ENCODE data around the gene CPPED1. TPM values are rescaled to one million over a fixed set of nuclear protein-coding genes. Genes with fewer than 3 reads are reported as not detected.

Gene CPPED1
- total RNA-seq, 1 donor from 2014 or later = 6.3 TPM

DNA sequence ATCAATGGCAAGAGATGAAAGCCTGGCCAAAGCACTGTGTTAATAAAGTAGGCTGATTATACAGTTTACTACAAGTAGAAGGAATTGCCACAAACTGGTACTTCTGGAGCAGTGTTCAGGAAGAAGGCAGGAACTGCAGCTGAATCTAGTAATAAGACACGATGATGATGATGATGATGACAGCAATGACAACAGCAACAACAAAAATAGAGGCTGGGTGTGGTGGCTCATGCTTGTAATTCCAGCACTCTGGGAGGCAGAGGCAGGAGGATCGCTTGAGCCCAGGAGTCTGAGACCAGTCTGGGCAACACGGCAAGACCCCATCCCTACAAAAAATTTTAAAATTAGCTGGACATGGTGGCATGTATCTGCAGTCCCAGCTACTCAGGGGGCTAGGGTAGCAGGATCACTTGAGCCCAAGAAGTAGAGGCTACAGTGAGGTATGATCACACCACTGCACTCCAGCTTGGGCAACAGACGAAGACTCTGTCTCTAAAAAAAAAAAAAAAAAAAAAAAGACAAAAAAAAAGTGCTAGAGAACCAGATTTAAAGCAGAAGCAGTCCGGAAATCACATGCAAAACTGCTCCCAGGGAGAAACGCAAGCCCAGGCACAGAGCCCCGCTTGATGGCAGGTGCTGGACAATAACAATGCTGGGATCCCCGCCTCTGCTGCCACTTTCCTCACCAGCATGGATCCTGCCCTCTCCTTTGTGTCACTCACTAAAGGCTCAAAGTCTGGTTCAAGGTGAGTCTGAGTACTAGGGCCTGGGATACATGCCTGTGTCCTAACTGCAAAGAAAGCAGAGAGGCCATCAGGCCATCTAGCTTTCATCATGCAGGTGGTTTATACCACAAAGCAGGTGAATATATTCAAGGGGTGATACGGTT, 44.8 kb downstream of the CPPED1 start:
- no peaks in the 10 kb centered on the region for H3K36me3 ChIP-seq (ENCODE audit: control insufficient read depth in 3 of 3, insufficient read depth in 3 of 3, low read length in 3 of 3)
- H3K4me1 ChIP-seq (ENCODE audit: control insufficient read depth in 3 of 3, insufficient read depth in 3 of 3, low read length in 3 of 3) = no peaks in the 10 kb centered on the region
- no peak overlapping the region for H3K4me3 ChIP-seq (ENCODE audit: low read length in 3 of 3)
- H3K9ac ChIP-seq (ENCODE audit: low read depth in 1 of 3, low read length in 3 of 3) = no peak overlapping the region
- no peaks in the 10 kb centered on the region for H3K27me3 ChIP-seq (ENCODE audit: control insufficient read depth in 3 of 3, insufficient read depth in 3 of 3, low read length in 3 of 3)
- no peak overlapping the region for H3K27ac ChIP-seq (ENCODE audit: low read depth, low read length)
- no peaks in the 10 kb centered on the region for H3K9me3 ChIP-seq (ENCODE audit: control insufficient read depth in 3 of 3, low read length in 3 of 3)

GRCh38 chr16:12758031-12758669, 45.5 kb downstream of the CPPED1 start:
- Histone ChIP-seq H3K27ac (ENCODE audit: low read depth, low read length) (no peak overlapping the region), H3K4me1 (ENCODE audit: control insufficient read depth in 3 of 3, insufficient read depth in 3 of 3, low read length in 3 of 3) (no peaks in the 10 kb centered on the region), H3K9ac (ENCODE audit: low read depth in 1 of 3, low read length in 3 of 3) (no peak overlapping the region), H3K36me3 (ENCODE audit: control insufficient read depth in 3 of 3, insufficient read depth in 3 of 3, low read length in 3 of 3) (no peaks in the 10 kb centered on the region), H3K9me3 (ENCODE audit: control insufficient read depth in 3 of 3, low read length in 3 of 3) (no peaks in the 10 kb centered on the region), H3K4me3 (ENCODE audit: low read length in 3 of 3) (no peak overlapping the region), H3K27me3 (ENCODE audit: control insufficient read depth in 3 of 3, insufficient read depth in 3 of 3, low read length in 3 of 3) (no peaks in the 10 kb centered on the region)

DNA sequence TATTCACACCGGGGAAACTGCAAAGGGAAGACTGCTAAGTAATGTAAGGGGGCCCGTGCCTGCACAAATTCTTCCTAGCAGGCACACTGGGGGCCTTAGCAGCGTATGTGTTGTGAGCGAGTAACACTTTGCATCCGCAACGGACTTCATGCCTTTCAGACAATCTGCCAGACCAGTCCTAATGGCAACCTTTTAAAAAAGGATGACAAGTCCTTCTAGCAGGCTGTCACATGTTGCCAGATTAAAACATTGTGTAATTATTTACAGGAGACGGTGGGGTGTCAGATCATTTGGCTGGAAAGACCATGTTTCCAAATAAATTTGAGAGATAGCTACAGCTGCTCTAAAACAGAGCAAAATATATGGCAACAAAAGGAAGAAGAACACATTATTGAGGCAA, 46.1 kb downstream of the CPPED1 start:
- Histone ChIP-seq H3K9me3 (ENCODE audit: control insufficient read depth in 3 of 3, low read length in 3 of 3) (no peaks in the 10 kb centered on the region), H3K4me1 (ENCODE audit: control insufficient read depth in 3 of 3, insufficient read depth in 3 of 3, low read length in 3 of 3) (no peaks in the 10 kb centered on the region), H3K9ac (ENCODE audit: low read depth in 1 of 3, low read length in 3 of 3) (no peak overlapping the region), H3K36me3 (ENCODE audit: control insufficient read depth in 3 of 3, insufficient read depth in 3 of 3, low read length in 3 of 3) (no peaks in the 10 kb centered on the region), H3K27ac (ENCODE audit: low read depth, low read length) (no peak overlapping the region), H3K27me3 (ENCODE audit: control insufficient read depth in 3 of 3, insufficient read depth in 3 of 3, low read length in 3 of 3) (no peaks in the 10 kb centered on the region), H3K4me3 (ENCODE audit: low read length in 3 of 3) (no peak overlapping the region)

DNA sequence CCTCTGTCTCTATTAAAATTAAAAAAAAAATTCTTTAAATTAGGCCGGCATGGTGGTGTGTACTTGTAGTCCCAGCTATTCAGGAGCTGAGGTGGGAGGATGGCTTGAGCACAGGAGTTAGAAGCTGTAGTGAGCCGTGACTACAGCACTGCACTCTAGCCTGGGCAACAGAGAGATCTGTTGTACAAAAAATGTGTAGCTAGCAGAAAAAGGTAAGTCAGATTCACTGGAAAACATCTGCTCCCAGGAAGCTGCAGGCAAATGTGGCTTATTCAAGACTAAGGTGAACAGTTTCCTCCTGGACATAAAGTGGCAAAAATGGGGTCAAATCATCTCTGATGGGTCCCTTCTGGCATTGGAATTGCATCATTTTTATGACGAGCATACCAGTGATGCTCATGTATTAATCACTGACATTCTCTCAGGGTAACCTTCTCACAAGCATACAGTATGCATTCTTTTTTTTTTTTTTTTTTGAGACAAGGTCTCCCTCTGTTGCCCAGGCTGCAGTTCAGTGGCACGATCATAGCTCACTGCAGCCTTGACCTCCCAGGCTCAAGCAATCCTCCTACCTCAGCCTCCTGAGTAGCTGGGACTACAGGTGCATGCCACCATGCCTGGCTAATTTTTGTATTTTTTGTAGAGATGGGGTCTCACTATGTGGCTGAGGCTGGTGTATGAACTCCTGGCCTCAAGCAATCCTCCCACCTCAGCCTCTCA, 48.7 kb downstream of the CPPED1 start:
- no peaks in the 10 kb centered on the region for H3K4me1 ChIP-seq (ENCODE audit: control insufficient read depth in 3 of 3, insufficient read depth in 3 of 3, low read length in 3 of 3)
- no peaks in the 10 kb centered on the region for H3K36me3 ChIP-seq (ENCODE audit: control insufficient read depth in 3 of 3, insufficient read depth in 3 of 3, low read length in 3 of 3)
- H3K9ac ChIP-seq (ENCODE audit: low read depth in 1 of 3, low read length in 3 of 3) = no peak overlapping the region
- H3K4me3 ChIP-seq (ENCODE audit: low read length in 3 of 3) = no peak overlapping the region
- H3K27ac ChIP-seq (ENCODE audit: low read depth, low read length) = no peak overlapping the region
- no peaks in the 10 kb centered on the region for H3K27me3 ChIP-seq (ENCODE audit: control insufficient read depth in 3 of 3, insufficient read depth in 3 of 3, low read length in 3 of 3)
- H3K9me3 ChIP-seq (ENCODE audit: control insufficient read depth in 3 of 3, low read length in 3 of 3) = no peaks in the 10 kb centered on the region

DNA sequence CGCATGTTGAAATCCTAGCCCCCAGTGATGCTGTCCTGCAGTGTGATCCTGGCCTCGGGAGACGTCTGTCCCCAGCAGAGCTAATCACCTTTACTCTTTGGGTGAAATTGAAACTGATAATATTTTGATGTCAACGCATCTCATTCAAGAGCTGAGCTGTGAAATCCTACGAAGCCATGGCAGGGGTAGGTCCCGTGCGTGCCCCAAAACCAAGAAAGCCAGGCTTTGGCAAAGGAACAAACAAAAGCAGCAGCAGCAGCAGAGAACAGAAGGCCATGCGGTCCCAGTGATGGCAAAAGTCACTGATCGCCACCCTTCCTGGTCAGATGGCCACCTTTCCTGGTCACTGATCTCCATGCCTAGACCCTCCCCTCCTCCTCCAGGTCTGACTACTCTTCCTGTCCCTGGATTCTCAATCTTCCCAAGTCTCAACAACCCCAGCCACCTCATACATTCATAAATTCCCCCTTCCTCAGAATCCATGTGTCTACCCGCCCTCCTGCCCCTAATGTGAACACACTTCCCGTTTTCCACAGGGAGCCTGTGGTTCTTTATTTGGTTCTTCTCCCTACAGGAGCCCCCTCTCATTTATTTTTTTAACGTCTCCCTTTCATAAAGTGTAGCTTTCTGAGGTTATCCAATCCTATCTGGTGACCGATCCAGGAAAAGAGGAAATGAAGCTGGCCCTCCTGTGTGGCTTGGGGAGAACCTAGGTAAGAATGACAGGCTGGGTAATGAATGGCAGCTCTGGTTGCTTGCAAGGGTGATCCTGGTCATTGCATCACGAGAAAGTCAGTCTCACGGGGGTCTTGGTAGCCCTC, 50.3 kb downstream of the CPPED1 start:
- no peaks in the 10 kb centered on the region for H3K9me3 ChIP-seq (ENCODE audit: control insufficient read depth in 3 of 3, low read length in 3 of 3)
- no peak overlapping the region for H3K4me3 ChIP-seq (ENCODE audit: low read length in 3 of 3)
- no peaks in the 10 kb centered on the region for H3K36me3 ChIP-seq (ENCODE audit: control insufficient read depth in 3 of 3, insufficient read depth in 3 of 3, low read length in 3 of 3)
- H3K9ac ChIP-seq (ENCODE audit: low read depth in 1 of 3, low read length in 3 of 3) = no peak overlapping the region
- no peak overlapping the region for H3K27ac ChIP-seq (ENCODE audit: low read depth, low read length)
- no peaks in the 10 kb centered on the region for H3K27me3 ChIP-seq (ENCODE audit: control insufficient read depth in 3 of 3, insufficient read depth in 3 of 3, low read length in 3 of 3)
- H3K4me1 ChIP-seq (ENCODE audit: control insufficient read depth in 3 of 3, insufficient read depth in 3 of 3, low read length in 3 of 3) = no peaks in the 10 kb centered on the region

- Histone ChIP-seq H3K9ac (ENCODE audit: low read depth in 1 of 3, low read length in 3 of 3) (no peak overlapping the region), H3K9me3 (ENCODE audit: control insufficient read depth in 3 of 3, low read length in 3 of 3) (no peaks in the 10 kb centered on the region), H3K27me3 (ENCODE audit: control insufficient read depth in 3 of 3, insufficient read depth in 3 of 3, low read length in 3 of 3) (no peaks in the 10 kb centered on the region), H3K36me3 (ENCODE audit: control insufficient read depth in 3 of 3, insufficient read depth in 3 of 3, low read length in 3 of 3) (no peaks in the 10 kb centered on the region), H3K4me1 (ENCODE audit: control insufficient read depth in 3 of 3, insufficient read depth in 3 of 3, low read length in 3 of 3) (no peaks in the 10 kb centered on the region), H3K27ac (ENCODE audit: low read depth, low read length) (no peak overlapping the region), H3K4me3 (ENCODE audit: low read length in 3 of 3) (no peak overlapping the region)
Measured at GRCh38 chr16:12752159-12752558, 51.5 kb downstream of the CPPED1 start.

GRCh38 chr16:12750554-12750918, 53.2 kb downstream of the CPPED1 start:
- Histone ChIP-seq H3K9ac (ENCODE audit: low read depth in 1 of 3, low read length in 3 of 3) (no peak overlapping the region), H3K9me3 (ENCODE audit: control insufficient read depth in 3 of 3, low read length in 3 of 3) (peaks cover 0 to 3% (median 0%) of the 10 kb centered on the region in 3 donors), H3K36me3 (ENCODE audit: control insufficient read depth in 3 of 3, insufficient read depth in 3 of 3, low read length in 3 of 3) (no peaks in the 10 kb centered on the region)

DNA sequence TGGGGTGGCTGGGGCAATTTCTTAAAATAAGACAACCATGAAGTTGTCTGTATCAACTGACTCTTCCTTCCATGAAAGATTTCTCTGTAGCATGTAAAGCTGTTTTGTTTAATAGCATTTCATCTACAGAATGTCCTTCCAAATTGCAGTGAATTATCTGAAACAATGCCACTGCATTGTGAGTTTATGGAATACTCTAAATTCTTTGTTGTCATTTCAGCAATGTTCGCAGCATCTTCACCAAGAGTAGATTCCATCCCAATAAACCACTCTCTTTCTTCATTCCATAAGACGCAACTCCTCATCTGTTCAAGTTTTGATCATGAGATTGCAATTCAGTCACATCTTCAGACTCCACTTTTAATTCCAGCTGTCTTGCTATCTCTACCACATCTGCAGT, 54.6 kb downstream of the CPPED1 start:
- peaks cover 0 to 4% (median 3%) of the 10 kb centered on the region in 3 donors for H3K9me3 ChIP-seq (ENCODE audit: control insufficient read depth in 3 of 3, low read length in 3 of 3)
- no peak overlapping the region for H3K27ac ChIP-seq (ENCODE audit: low read depth, low read length)
- H3K4me1 ChIP-seq (ENCODE audit: control insufficient read depth in 3 of 3, insufficient read depth in 3 of 3, low read length in 3 of 3) = no peaks in the 10 kb centered on the region
- no peak overlapping the region for H3K9ac ChIP-seq (ENCODE audit: low read depth in 1 of 3, low read length in 3 of 3)
- no peaks in the 10 kb centered on the region for H3K36me3 ChIP-seq (ENCODE audit: control insufficient read depth in 3 of 3, insufficient read depth in 3 of 3, low read length in 3 of 3)
- no peak overlapping the region for H3K4me3 ChIP-seq (ENCODE audit: low read length in 3 of 3)
- H3K27me3 ChIP-seq (ENCODE audit: control insufficient read depth in 3 of 3, insufficient read depth in 3 of 3, low read length in 3 of 3) = no peaks in the 10 kb centered on the region

More at GRCh38 chr16:12750554-12750918, 53.2 kb downstream of the CPPED1 start:
- H3K27ac ChIP-seq (ENCODE audit: low read depth, low read length) = no peak overlapping the region
- H3K4me1 ChIP-seq (ENCODE audit: control insufficient read depth in 3 of 3, insufficient read depth in 3 of 3, low read length in 3 of 3) = no peaks in the 10 kb centered on the region
- H3K4me3 ChIP-seq (ENCODE audit: low read length in 3 of 3) = no peak overlapping the region
- no peaks in the 10 kb centered on the region for H3K27me3 ChIP-seq (ENCODE audit: control insufficient read depth in 3 of 3, insufficient read depth in 3 of 3, low read length in 3 of 3)

DNA sequence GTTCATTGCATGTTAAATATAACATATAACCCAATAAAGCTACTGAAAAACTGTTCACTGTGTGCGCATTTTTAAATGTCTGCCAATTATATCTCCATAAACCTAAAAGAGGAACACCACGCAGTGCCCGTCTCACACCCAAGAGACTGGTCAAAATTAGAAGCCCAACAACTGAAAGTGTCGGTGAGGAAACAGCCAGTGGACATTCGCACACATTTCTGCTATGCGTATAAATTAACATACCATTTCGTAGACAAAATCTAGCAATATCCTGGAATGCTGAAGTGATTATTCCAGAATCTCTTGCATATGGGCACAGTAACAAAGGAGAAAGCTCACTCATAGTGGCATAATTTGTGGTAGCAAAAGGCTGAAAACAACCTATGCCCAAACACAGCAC, 55.9 kb downstream of the CPPED1 start:
- Histone ChIP-seq H3K9ac (ENCODE audit: low read depth in 1 of 3, low read length in 3 of 3) (no peak overlapping the region), H3K27me3 (ENCODE audit: control insufficient read depth in 3 of 3, insufficient read depth in 3 of 3, low read length in 3 of 3) (no peaks in the 10 kb centered on the region), H3K9me3 (ENCODE audit: control insufficient read depth in 3 of 3, low read length in 3 of 3) (peaks cover 0 to 4% (median 3%) of the 10 kb centered on the region in 3 donors), H3K4me3 (ENCODE audit: low read length in 3 of 3) (no peak overlapping the region), H3K36me3 (ENCODE audit: control insufficient read depth in 3 of 3, insufficient read depth in 3 of 3, low read length in 3 of 3) (no peaks in the 10 kb centered on the region), H3K4me1 (ENCODE audit: control insufficient read depth in 3 of 3, insufficient read depth in 3 of 3, low read length in 3 of 3) (no peaks in the 10 kb centered on the region), H3K27ac (ENCODE audit: low read depth, low read length) (no peak overlapping the region)
